COLO829 (cell line): ENCODE data around the gene KLF15.
A peak's percentile ranks its signal among the peaks of the same experiment; 100 is the strongest.

Source experiments
- DNase-seq: peaks from one replicate; pipeline ENCODE4 v3.0.0; 2012; ENCODE audit warnings: low spot score

KLF15 gene

DNA sequence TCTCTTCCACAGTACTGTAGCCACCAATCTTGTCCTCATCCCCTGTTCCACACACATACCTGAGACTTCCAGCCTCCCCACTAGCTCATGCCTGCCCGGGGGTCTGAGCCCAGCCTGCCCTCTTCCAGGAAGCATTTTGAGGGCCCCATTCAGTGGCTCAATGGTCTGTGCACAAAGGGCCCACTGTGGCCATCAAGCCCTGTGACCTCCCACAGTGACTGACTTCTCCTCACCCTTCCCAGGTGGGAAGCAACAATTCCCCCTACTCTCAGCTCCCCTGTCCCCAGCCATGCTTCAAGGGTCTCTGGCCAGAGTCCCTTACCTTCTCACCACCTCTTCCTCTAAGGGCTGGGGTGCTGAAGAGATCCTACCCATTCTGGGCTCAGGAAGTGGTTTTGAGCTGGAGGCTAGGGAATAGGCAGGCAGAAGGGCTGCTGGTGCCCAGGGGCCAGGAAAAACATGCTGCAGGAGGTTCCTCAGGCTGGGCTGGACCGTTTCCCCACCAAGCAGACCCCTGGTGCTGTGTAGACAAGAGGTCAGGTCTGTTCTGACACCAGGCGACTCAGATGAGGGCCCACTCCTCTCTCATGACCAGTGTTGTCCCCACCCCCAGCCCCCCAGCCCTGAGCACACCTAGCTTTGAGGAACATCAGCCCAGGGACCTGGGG is 3.0 kb upstream of the KLF15 start:
- no peak for DNase-seq

DNA sequence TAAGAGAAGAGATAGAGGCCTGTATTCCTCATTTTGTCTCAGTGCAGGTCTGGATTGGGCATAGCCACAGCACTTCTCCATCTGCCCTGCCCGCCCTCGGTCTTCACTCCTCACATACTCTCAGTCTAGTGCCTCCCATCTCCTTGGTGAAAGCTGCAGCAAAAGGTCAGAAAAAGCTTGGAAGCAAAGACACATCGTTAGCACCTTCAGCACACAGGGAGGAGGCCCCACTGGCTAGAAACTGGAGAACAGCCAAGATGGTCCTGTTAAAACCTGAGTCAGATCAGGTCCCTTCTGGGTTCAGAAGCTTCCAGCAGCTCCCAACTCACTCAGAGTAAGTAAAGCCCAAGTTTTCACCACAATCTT is 1.6 kb upstream of the KLF15 start:
- no peak for DNase-seq

DNA sequence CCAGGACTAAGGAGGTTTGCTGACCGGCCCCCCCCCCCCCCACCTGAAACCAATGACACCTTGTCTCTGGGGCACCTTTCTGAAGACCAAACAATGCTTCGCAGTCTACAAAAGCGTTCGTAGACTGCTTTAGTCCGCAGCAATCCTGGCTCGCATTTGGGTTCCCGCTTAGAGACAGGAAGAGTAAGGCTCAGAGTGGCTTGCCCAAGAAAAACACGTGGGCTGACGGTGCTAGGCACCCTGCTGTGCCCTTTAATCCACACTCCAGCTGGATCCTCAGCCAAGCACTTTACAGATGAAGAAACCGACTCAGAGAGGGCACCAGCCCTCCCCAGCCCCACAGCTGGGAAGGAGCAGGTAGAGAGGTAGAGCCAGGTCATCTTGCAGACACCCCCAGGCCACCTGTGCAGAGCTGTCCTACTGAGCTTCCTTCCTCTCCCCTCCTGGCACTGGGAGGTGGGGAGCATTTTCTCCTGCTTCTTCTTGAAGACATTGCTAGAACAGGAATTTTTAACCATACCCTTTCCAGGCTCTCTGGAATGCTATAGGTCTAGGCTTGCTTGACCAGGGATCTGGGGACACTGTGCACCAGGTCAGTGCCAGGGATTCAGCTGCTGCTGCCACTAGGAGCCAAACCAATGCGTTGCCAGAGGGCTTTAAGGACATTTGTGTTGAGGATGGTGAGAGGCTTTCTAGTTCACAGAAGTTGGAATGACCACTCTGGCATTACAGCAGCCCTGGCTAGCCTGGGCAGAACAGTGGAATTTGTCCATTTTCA is 1.0 kb upstream of the KLF15 start:
- no peak for DNase-seq

DNA sequence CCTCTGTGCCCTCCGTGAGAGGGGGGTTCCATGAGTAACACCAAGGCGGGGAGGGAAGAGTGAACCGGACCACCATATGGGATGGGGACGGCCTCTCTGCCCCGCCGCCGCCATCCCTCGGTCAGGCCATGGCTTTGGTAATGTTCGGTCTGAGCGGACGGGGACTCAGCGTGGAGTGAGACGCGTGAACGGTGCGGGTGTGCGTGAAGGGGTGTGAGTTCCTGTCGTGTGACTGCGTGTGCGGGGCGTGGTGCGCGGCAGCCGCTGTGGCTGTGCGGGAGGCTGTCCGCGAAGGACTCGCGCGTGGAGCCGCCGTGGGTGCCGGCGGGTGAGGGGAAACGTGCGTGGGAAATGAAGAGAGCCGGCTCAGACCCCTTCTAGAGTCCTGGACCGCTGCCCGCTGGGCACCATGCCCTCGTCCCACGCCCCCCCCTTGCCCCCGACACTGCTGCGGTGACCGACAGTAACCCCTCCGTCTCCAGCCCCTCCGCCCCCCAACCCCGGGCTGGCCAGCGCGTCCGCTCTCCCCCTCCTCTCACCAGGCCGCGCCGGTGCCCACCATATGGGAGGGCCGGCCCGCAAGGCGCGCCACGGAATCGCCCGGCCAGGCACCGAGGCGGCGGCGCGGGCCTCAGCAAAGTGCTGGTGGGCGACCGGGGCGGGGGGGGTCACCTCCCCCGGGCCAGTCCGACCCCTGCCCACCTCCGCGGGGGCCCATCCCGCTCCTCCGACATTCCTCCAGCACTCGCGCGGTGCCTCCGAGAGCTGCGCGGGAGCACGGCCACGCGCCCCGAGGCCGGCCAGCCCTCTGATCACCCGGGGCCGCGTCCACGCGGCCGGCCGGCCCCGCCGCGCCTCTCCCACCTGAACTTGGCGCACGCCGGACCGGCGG is 589 bp downstream of the KLF15 start:
- DNase-seq = peak; percentile 29

DNA sequence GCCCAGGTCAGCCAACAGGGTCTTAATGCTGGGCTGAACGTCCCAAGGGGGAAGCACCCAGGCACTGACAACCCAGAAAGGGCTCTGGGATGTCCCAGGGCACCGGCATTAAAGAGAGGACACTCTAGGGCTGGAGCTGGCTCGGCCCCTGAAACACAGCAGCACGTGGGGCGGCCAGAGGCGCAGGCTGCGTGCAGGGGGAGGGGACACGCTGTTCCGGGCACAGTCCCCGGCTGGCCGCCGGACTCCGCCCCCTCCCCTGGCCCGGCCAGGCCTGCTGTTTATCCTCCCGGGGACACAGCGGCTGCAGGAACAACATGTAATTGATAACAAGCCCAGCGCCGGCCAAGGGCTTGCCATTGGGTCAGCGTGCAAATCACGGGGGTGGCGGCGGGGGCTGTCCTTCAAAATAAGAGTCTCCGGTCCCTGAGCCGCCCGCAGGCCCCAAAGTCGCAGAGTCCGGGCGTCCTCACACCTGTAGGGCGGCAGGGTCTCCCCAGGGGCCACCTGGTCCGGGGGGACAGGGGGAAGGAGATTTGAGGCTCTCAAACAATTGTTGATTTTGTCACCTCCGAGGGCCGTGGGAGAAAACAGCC is 1.3 kb downstream of the KLF15 start:
- DNase-seq = peak; percentile 97

DNA sequence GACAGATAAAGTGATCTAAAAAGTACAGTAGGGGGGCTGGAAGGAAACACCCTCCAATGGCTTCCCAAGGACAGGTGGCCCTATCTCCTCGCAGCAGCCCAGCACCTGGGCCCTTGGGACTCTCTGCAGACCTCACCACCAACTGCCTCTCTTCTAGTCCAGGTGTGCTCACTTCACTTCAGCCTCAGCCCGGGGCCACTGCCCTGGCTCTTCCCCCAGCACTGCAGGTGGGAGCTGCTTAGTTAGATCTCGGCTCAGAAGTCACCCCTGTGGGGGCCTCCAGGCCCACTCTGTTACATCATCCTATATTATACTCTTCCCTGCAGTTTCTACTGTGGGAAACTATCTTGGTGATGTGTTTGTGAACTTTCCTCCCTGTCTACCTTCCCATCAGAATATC is 2.0 kb downstream of the KLF15 start:
- DNase-seq = no peak

DNA sequence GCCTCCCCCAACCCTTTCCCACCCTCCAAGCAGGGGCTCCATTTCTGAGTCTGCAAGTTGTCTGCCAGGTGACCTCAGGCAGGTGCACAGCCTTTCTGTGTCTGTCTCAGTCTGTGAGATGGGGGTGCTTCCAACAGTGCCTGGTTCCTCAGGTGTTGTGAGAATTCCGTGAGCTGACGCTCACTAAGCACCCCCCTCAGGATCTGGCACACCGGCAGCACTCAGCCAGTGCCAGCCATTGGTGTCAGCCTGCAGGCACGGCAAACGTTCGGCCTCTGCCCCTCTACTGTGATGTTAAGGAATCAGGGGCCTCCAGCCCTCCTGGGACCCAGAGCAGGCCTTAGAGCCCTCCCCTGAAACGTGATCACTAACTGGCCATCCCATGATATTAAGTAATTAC is 2.4 kb downstream of the KLF15 start:
- no peak for DNase-seq

DNA sequence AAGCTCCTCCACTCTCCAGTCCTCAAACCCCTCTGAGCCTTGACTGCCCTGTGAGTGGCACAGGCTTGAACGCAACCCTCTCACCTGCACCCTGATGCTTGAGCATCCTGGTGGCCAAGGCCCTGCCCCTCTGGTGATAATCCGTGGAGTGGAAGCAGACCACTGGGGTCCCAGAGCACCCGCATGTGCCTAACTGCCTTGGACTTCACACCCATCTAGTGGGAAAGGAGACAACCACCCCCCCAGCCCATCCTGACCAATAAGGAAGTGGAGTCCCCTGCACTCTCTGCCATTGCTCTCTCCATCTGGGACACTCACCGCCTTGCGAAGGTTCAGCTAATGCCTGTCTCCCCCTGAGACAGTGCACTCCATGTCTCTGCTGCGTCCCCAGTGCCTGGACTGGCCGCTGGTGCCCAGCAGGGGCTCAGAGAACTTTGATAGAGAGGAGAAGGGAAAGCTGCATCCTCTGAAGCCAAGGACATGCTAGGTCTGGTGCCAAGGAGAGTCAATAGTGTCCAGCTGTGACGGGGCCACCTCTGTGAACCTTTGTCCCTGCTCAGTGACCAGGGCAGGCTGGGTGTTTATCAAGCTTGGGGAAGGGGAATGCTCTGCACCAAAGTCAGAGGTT is 3.4 kb downstream of the KLF15 start:
- DNase-seq = no peak

DNA sequence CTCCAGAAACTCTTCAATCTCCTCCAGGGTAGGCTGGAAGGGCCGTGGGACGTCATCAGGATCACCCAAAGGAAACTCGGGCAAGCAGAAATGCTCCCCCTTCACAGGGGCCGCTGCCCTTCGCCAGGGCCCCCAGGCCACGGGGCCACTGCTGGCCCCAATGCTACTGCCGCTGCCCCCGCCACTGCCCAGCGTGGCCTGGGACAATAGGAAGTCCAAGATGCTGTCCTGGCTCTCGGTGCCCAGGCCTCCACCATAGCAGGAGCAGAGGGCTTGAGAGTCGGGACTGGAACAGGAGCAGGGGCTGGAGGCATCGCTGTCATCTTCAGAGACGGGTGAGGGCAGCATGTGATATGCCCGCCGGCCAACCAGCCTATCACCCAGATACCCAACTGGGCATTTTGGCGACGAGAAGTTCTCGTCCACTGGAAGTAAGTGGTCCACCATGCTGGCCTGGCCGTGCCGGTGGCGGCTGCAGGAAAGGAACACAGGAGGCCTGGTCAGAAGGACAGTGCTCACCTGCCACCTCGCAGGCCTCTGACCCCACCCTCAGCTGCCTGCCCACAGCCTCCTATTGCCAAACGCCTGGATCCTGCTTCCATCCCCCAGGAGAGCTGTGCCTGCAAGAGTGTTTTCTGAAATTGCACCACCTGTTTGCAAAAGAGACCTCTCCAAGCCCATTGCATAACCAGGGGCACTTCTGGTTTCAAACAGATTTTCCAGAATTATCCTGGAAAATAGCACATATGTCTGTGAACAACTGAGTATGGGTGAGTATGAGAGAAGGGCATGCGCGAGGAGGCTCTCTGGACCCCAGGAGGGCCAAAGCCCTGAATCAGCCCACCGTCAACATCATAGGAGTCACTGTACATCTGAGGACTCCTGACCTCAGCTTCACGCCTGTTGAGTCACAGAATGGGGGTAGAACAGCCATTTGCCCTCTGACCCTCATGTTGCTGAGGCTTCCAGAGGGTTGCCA is 4.4 kb downstream of the KLF15 start:
- no peak for DNase-seq

DNA sequence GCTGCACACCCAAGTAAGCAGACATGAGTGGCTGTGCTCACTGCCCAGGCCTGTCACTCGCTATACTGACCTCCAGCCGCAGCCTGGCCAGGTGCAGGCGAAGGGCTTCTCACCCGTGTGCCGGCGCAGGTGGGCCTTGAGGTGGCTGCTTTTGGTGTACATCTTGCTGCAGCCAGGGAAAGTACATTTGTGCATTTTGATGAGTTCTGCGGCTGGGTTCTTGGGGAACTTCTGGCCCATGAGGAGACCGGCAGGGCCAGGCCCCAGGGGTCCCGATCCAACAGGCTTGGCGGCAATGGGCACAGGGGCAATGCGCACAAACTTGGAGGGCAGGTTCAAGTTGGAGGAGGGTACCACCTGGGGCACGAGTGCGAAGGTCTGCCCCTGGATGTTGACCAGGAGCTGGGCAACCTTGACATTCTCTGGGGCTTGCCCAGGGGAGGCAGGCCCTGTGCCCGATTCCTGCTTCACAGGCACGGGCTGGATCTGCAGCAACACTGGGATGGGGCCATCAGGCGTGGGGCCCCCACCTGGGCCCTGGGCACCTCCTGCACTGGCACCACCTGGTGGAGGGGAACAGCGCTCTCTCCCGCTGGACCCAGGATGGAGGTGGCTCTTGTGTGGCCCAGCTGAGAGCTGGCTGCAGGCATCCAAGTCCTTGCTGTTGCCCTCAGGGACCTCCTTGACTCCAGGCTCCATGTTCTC is 5.3 kb downstream of the KLF15 start:
- no peak for DNase-seq

DNA sequence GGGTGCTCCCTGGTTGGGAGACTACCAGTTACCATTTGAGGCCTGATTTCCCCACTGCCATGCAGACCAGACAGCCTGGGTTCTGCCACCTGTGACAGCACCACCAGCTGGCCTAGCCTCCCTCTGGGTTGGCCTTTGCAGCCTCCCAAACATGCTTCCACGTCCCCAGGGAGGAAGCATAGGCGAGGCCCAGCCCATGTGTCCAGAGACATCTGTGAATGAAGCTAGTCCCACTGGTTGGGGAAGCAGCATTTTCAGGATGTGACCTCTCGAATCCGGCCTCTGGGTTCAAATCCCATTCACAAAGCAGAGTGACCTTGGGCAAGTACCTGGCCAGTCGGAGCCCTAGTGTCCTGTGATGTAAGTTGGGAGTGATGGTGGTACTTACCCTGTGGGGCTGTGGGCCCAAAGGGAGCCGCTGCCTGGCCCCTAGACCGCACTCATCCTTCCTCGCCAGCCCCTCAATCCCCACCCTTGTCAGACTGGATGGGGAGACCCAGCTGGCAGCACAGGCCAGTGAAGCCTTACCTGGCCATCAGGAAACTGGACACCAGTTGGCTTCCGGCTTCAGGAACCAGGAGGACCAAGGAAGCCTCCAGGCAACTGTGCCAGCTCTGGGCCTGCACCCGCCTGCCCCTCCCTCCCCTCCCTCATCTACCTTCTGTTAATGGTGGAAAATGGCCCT is 6.0 kb downstream of the KLF15 start:
- DNase-seq = no peak

DNA sequence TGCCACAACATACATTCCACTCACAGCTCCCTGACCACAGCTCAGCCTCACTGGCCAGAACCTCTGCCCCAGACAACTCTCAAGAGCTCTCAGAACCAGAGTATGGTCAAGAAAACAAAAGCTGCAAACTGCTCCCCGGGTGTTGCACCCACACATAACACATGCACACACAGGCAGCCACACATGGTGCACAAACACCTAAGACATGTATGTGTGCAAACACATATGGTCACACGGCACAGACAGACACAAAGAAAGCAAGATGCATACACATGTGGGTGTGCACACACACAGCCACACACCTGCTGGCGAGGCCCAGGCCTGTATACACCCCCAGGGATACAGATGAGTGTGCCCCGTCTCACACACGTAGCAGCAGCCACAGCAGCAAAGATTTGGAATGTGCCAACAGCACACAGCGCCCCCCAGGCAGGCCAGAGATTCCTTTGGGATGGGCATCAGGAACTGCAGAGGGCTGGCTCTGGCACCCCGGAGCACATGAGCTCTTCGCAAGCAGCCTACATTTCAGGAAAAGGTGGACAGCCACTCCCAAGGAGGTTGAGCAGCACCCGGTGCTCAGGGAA is 6.6 kb downstream of the KLF15 start:
- DNase-seq = no peak

DNA sequence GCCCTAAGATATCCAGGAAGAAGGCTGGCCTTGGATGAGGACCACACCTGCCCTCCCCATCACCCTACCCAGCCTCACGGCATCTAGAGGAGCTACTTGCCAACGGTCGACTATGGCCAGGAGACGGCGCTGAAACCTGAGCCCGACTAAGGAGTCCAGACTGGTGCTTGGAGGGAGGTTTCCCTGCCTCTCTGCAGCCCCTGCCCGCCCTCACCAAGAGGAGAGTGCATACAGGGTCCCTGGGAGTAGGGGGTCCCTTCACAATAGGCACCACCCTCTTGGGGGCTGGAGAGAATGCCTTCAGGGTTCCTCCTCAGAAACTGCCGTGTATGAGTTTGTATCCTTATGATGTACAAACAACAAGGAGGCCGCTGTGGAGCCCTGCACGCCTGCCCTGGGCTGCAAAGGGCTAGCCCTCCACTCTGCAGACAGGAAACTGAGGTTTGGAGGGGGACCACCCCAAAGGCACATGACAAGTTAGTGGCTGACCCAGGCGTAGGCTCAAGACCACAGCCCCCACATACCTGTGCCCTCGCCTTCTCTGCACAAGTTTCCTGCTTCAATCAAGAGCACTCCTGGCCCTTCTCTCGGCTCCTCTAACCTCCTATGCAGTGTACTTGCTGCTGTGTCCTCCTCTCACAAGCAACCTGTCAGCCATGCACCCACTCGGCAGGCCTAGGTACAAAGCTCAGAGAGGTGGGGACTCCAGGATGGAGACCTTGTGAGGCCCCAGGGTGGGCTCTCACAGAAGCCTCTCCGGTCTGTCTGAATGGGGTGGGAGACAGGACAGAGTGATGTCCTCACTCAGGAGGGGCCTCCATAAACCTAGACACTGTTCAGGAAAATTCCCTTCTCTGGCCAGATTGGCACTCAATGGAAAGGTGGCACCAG is 7.4 kb downstream of the KLF15 start:
- no peak for DNase-seq

DNA sequence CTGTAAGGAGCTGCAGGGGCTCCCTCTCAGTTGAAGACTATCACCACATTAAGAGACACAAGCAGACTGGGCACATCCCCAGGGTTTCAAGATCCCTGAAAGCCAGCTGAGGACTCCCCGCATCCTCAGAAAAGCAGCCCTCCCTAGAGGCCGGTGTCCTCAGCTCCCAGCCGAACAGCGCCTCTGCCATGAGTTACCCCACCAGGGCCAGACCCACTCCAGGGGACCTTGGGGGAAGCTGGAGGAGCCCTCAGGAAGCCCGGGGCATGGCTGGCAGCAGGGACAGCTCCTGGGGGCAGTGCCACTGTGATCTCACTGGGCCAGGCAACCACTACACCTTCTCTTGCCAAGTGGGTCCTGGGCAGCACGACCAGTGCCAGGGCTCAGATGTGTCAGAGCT is 8.1 kb downstream of the KLF15 start:
- no peak for DNase-seq

DNA sequence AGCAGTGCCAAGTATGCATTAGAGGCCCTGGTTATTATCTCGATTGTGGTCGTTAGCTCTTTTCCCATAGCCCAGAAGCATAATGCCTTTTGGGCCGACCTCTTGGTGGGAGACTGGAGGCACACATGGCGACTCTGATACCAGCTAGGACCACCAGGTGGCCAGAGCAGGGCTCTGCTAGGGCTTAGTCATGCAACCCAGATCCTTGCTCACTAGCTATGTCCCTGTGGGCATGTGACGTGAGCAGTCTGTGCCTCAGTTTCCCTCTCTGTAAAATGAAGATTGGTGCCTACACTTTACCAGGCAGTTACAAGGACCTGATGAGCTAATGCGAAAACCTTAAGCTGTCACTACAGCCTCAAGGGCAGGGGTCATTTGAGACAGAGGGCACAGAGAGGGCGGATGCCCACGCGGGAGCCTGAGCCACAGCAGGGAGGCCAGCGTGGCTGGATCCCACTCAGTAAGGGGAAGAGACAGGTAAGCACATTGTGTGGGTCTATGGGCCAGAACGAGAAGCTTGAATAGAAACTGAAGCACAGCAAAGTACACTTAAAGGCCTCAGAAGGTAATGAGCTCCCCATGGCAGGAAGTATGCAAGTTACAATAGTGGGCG is 8.8 kb downstream of the KLF15 start:
- no peak for DNase-seq

DNA sequence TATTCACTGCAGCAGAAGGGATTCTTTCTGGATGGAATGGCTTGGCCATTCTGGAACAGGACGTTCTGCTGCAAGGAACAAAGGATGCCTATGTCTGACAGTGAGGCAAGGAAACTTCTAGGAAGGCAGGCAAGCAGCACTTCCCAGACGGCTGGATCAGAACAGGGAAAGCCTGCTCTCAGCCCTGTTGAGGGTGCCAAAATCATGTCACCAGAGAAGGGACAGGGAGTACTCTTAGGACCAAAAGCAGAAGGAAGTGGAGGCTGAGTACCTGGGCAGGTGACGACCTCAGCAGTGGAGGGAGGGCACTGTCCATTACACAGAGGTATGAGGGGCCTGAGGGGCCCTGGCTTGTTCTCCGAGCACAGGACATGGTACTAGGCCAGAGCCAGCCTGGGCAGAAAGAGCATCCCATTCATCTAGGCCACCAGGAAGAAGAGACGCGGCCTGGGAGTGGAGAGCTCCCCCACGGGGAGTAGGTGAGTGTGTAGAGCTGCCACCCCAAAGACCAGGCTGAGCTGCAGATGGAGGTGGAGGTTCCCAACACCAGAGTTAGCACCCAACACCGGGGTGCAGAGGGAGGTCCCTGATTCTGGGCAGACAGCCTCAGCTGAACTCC is 9.6 kb downstream of the KLF15 start:
- no peak for DNase-seq

DNA sequence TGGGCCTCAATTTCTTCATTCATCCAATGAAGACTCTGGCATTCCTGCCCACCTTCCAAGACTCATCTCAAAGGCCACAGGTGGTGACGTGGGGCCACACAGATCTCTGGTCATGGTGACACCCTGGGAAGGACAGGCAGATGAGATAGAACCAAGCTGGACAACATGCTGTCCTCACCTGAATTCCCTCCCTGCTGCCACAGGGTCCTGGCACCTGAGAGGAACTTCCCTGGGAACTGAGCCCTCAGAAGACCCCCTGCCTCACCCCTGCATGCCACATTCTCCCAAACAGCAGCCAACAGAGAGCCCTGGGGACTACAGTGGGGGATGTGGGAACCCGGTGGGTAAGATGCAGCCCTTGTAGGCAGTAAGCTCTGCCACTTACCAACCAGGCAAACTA is 10.7 kb downstream of the KLF15 start:
- DNase-seq = no peak
